Prostate gland (tissue), 2 donors: ENCODE measurements around the gene SREK1IP1.

Experiments
- POLR2A ChIP-seq: fragments of 450-650 bp; IDR thresholded peaks from one replicate; pipeline ENCODE4 v1.6.1; 2016; ENCODE audit warnings: antibody characterized with exemption, mild to moderate bottlenecking
- TF ChIP-seq, protein P1 (sequence below), 4 experiments: fragments of 200-600 bp in 2 of 4; fragments of 450-650 bp in 2 of 4; sonication (generic) in 2 of 4; IDR thresholded peaks; 1 replicate in 3 of 4; 2 replicates in 1 of 4; pipeline ENCODE4 v1.5.1; 2016 to 2019; ENCODE audit warnings: antibody characterized with exemption in 4 of 4, mild to moderate bottlenecking in 2 of 4, moderate library complexity in 2 of 4

DNA sequence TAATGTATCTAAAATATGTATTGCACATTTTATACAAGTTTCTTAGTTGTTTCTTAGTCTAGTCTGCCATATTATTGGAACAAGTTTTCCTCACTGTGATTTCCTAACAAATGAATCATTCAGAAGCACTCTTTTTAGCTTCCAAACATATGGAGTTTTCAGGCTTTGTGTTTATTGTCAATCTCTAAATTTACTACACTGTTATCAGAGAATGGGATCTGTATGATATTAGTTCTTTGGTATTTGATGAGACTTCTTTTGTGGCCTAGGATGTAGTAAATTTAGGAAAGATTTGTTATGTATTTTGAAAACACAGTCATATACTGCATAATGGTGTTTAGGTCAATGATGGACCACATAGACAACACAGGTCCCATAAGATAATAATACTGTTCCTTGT lies 25.7 kb downstream of the SREK1IP1 start:
- TF ChIP-seq, protein P1, sequence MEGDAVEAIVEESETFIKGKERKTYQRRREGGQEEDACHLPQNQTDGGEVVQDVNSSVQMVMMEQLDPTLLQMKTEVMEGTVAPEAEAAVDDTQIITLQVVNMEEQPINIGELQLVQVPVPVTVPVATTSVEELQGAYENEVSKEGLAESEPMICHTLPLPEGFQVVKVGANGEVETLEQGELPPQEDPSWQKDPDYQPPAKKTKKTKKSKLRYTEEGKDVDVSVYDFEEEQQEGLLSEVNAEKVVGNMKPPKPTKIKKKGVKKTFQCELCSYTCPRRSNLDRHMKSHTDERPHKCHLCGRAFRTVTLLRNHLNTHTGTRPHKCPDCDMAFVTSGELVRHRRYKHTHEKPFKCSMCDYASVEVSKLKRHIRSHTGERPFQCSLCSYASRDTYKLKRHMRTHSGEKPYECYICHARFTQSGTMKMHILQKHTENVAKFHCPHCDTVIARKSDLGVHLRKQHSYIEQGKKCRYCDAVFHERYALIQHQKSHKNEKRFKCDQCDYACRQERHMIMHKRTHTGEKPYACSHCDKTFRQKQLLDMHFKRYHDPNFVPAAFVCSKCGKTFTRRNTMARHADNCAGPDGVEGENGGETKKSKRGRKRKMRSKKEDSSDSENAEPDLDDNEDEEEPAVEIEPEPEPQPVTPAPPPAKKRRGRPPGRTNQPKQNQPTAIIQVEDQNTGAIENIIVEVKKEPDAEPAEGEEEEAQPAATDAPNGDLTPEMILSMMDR (IDR thresholded peaks at IDR 0.05) = no peak
- TF ChIP-seq POLR2A = no peak
